BJ (cell line): ENCODE results near the gene RPS16. TPM values are rescaled to one million over a fixed set of nuclear protein-coding genes. Genes with fewer than 3 reads are reported as not detected.

Experiments
- CTCF ChIA-PET: fragments of 350-600 bp; formaldehyde crosslinking; extraction: SDS; loops from one replicate; lab custom pipeline; 2021; ENCODE audit warnings: antibody characterized with exemption, inconsistent platforms; lab: Yijun Ruan, JAX
- POLR2A ChIA-PET: fragments of 300-600 bp; sonication (Branson Sonifier 250); formaldehyde crosslinking; extraction: SDS; loops from one replicate; lab custom pipeline; 2021; ENCODE audit warnings: antibody characterized with exemption; lab: Charles Lee
- DNase-seq: peaks from one replicate; pipeline ENCODE4 v3.0.0-alpha.2; 2011; ENCODE audit warnings: low read depth
- H3K27me3 ChIP-seq: 2 replicates; pipeline ENCODE4 v1.6.0; 2011; ENCODE audit warnings: low read length; ENCODE audit not compliant: control insufficient read depth, insufficient read depth
- H3K36me3 ChIP-seq: 2 replicates; pipeline ENCODE4 v1.5.1; 2011; ENCODE audit warnings: low read length; ENCODE audit not compliant: control insufficient read depth, insufficient read depth
- H3K4me3 ChIP-seq: 2 replicates; pipeline ENCODE4 v1.5.1; 2011; ENCODE audit warnings: low read depth, mild to moderate bottlenecking, control low read depth, low read length
- CTCF ChIP-seq: IDR thresholded peaks from 2 replicates; pipeline ENCODE4 v1.5.1; 2011; ENCODE audit warnings: low read depth, mild to moderate bottlenecking, control low read depth, inconsistent platforms, low read length, moderate library complexity; ENCODE audit not compliant: insufficient read depth
- polyA plus RNA-seq: library from polyadenylated mRNA; depleted of rRNA; stranded (reverse); fragments of >200 nt; gene quantifications from 2 replicates; pipeline ENCODE4 v1.2.3, GENCODE V29; 2011

Gene RPS16
- polyA plus RNA-seq, 1 experiment, result 2,896 TPM

- no peak for DNase-seq
Observed at GRCh38 chr19:39410831-39411080, 25.0 kb downstream of the RPS16 start.

DNA sequence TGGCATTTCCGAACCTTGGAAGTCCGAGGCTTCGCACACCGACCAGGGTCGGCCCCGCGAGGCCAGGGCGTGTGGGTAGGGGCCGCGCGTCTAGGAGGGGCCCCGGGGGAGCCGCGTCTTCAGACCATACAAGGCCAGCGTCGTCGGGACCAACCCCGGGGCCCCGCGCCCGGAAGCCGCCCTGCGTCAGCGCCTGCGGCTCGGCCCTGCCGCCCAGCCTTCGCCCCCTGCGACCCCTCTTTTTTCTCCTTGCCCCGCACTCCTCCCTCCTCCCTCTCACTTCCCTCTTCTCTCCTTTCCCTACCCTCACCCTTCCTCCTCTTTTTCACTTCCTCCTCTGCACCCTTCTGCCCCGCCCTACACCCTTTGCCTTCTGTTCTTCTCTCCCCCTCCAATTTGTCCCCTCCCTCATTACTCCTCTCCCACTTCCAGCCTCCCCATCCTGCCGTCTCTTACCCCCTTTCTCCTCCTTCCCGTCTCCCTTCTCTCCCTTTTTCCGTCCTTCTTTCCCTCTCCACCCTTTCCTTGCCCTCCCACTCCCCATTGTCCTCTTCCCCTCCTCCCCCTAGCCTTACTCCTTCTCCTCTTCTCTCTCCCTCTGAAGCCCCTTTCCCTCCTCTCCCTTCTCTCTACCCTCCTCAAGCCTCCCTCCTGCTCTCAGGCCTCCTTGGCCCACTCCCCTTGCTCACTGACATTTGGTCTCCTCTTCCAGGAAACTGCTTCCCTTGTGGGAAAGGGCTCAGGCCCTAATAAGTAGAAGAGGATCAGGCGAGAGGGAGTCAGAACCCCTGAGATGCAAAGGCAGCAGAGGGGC is 25.5 kb downstream of the RPS16 start:
- no peak for DNase-seq
- ChIA-PET POLR2A (interaction anchor here (1.0 kb wide), 1 partner anchor 12 kb away, joined by 3 read pairs; no protein-coding TSS in a partner anchor), CTCF (interaction anchor here (3.7 kb wide), 1 partner anchor 13 kb away, joined by 48 read pairs; no protein-coding TSS in a partner anchor)

More at GRCh38 chr19:39410831-39411080, 25.0 kb downstream of the RPS16 start:
- TF ChIP-seq CTCF, result no peak
- ChIA-PET POLR2A (interaction anchor here (1.4 kb wide), 1 partner anchor 13 kb away, joined by 7 read pairs; no protein-coding TSS in a partner anchor), CTCF (interaction anchor here (1.2 to 2.3 kb wide), 6 partner anchors 10 to 71 kb away, joined by 3 to 178 read pairs (median 8); partner anchors contain the start of genes MED29, PAF1 and SAMD4B)
- Histone ChIP-seq H3K27me3 (no peaks in the 10 kb centered on the region), H3K4me3 (no peak overlapping the region), H3K36me3 (peaks cover 10% of the 10 kb centered on the region)

GRCh38 chr19:39409208-39410016 is 26.3 kb downstream of the RPS16 start:
- Histone ChIP-seq H3K27me3 (no peaks in the 10 kb centered on the region), H3K36me3 (peaks cover 10% of the 10 kb centered on the region), H3K4me3 (peak overlapping the region; percentile 86)
- ChIA-PET CTCF (interaction anchor here (0.5 to 3.7 kb wide), 3 partner anchors 12 to 142 kb away, joined by 3 to 48 read pairs (median 3); no protein-coding TSS in a partner anchor), POLR2A (interaction anchor here (0.6 to 1.0 kb wide), 2 partner anchors 11 to 121 kb away, joined by 3 to 13 read pairs; no protein-coding TSS in a partner anchor)
- 0 out of 2 replicates have a peak, but pooled peaks have one; percentile 13 for TF ChIP-seq CTCF
- no peak for DNase-seq

More for the DNA sequence above, 25.5 kb downstream of the RPS16 start:
- no peaks in the 10 kb centered on the region for H3K27me3 ChIP-seq
- TF ChIP-seq CTCF, result no peak
- peaks cover 10% of the 10 kb centered on the region for H3K36me3 ChIP-seq
- H3K4me3 ChIP-seq, result peak overlapping the region; percentile 86

- no peak for TF ChIP-seq CTCF
- POLR2A ChIA-PET, result interaction anchor here (0.6 to 1.1 kb wide), 3 partner anchors 10 to 36 kb away, joined by 3 read pairs; no protein-coding TSS in a partner anchor
- CTCF ChIA-PET, result interaction anchor here (0.5 to 3.7 kb wide), 5 partner anchors 11 to 440 kb away, joined by 3 to 48 read pairs (median 3); no protein-coding TSS in a partner anchor
- Histone ChIP-seq H3K4me3 (peak overlapping the region; percentile 86), H3K36me3 (peaks cover 10% of the 10 kb centered on the region), H3K27me3 (no peaks in the 10 kb centered on the region)
- DNase-seq, result no peak
Observed at GRCh38 chr19:39408392-39409207, 27.1 kb downstream of the RPS16 start.
